Loucy (cell line): ENCODE data around the gene TRIM39.
A peak's percentile ranks its signal among the peaks of the same experiment; 100 is the strongest.

Experiments used
- CTCF ChIP-seq: fragments of 200-600 bp; sonication (generic); conservative IDR thresholded peaks from 2 replicates; pipeline ENCODE4 v1.5.1; 2014; ENCODE audit warnings: mild to moderate bottlenecking, antibody characterized with exemption, low read length
- EZH2phosphoT487 ChIP-seq: fragments of 200-600 bp; IDR thresholded peaks from 2 replicates; pipeline ENCODE4 v1.6.1; 2018; ENCODE audit warnings: antibody characterized with exemption, mild to moderate bottlenecking, moderate library complexity, borderline replicate concordance

- TF ChIP-seq CTCF = peak; percentile 80
- no peak for TF ChIP-seq EZH2phosphoT487
Measured at GRCh38 chr6:30357678-30358540, 31.2 kb downstream of the TRIM39 start.
